NCI-H82 treated with DMSO at 0.1 percent for 48 hours (cell line): ENCODE data around the gene RAB11FIP3.
"Not testable (repeated sequence)": the region's sequence is repeated elsewhere in the genome, so short reads cannot be mapped to it uniquely, and the experiment has no call there.

Experiments used
- DNase-seq: peaks from one replicate; lab custom pipeline; 2025; ENCODE audit not compliant: unreplicated experiment; lab: John Stamatoyannopoulos, UW

Gene RAB11FIP3

DNA sequence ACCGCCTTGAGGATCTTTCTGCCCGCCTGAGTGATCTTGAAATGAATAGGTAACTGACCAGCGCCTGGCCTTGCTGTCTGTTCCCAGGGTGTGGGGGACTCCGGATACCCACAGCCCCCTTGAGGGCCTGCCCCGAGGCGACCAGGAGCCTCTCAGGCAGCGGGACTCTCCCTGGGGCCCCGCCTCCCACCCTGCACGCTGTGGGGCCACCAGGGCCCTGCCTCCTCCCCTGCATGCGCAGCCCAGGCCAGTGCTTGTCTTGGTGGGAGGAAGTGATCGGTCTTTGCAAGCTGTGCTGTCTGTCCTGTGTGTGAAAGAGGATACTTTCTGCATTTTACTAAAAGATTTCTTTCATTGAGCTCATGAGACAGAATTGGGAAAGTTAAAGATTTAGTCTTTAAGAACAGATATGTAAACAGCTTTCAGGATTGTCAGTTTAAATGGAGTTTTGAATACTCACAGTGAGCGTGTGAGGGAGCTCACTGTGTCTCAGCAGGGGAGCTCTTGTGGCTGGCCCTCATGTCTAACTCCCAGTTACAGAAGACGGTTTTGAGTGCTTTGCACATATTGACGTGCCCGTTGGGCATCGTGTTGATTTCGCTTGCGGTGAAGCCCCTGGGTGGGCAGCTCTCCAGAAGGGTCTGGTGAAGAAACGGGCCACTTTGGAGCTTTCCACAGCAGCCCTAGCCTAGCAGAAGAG, 65.9 kb downstream of the RAB11FIP3 start:
- DNase-seq = no peak

DNA sequence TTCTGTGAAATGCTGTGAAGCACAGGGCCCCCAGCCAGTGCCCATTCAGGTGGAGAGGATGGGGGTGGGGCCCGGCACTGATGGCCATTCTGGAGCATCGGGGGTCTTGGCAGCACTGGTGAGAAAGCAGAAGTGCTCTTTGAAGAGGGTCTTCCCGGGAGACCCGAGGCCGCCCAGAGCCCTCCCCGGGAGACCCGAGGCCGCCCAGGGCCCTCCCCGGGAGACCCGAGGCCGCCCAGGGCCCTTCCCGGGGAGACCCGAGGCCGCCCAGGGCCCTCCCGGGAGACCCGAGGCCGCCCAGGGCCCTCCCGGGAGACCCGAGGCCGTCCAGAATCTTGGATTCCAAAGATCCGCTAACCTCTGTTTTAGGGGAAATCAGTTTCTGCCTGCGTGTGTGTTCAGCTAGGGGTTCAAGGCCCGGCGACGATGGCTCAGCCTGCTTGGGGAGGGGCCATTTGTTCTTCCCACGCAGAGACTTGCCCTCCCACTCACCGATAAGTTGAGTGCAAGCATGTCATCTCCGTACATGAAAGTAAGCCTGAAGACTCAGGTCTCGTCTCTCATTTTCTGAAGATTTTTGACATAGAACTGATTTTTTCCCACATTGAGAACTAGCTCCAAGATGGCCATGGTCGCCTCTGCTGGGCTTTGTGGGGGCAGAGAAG, 66.9 kb downstream of the RAB11FIP3 start:
- no peak for DNase-seq

DNA sequence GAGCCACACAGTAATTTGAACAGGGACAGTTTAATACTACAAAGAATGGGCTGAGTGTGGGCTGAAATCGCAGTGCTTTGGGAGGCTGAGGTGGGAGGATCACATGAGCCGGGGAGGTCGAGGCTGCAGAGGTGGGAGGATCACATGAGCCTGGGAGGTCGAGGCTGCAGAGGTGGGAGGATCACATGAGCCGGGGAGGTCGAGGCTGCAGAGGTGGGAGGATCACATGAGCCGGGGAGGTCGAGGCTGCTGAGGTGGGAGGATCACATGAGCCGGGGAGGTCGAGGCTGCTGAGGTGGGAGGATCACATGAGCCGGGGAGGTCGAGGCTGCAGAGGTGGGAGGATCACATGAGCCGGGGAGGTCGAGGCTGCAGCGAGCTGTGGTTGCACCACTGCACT, 69.2 kb downstream of the RAB11FIP3 start:
- DNase-seq = not testable (repeated sequence)

DNA sequence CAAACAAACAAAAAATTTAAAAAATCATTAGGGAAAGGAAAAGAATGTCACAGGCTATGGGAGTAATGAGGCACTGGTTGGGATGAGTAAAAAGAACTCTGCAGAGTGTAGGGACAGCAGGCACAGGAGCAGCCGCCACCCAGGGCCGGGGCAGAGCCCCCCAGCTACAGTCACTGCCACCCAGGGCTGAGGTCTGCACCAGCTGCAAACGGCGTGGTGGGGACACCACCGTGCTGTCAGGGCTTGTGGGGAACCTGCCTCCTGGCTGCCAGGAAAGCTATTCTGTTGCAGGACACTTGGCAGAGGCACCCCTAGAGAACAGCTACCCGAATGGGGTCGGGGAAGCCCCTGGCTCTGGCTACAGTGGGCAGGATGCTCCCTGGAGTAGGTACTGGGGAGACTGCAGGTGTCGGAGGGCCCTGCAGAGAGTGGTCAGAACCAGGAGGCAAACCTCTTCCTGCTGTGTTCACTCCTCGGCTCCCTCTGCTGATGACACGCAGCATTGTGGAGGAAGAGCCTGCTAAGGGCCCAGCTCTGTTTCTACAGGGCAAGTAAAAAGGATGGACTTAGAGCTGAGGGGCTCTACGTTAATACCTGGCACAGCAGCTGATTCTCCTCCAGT, 69.8 kb downstream of the RAB11FIP3 start:
- DNase-seq = peak; percentile 3

DNA sequence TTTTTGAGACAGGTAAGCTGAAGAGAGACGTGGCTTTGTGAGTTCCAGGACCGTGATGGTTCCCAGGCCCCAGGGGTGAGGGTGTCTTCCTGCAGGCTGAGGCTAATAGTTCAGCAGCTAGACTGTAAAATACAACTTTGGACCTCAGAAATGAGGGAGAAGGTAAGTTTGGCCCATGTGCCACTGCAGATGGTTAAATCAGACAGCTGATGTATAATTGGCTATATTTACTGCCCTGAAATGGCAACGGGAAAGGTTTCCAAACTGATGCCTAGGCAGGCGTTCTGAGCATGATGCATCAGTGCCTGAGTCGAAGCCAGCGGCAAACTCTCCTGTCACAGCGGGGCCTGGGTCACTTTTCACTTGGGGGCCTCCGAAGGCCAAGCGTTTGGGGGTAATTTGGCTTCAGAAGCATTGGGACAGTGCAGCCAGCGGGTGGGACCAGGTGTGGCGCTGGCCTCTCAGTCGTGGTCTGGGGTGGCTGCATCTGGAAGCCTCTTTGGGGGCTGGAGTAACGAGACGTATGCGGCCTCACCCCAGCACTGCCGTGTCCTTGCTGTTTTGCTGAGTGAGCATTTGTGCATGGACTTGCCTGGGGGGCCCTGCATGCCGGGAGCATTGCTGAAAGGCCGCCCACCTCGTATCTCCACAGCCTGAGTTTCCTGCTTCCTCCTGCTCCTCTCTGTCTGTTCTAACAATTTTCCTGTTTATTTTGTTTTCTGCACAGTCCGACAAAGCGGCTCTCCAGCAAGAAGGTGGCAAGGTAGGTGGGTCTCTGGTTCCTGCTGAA, 70.8 kb downstream of the RAB11FIP3 start:
- no peak for DNase-seq

DNA sequence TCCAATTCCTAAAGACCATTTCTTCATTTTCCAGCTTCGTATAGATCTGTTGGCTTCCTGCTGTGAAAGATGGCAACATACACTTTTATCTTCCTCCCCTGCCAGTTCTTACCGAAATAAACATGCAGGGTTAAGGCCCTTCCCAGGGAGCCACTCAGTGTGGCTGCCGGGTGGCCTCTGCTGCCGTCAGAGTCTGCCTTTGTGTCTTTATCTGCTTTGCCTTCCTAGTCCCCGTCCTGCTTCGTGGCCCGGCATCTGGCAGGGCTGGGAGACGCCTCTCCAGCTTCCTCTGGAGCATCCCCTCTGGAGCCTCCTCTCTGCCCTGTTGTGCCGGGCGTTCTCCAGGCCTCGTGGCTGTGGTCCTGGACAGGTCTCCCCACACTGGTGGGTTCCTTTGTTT, 71.8 kb downstream of the RAB11FIP3 start:
- no peak for DNase-seq

DNA sequence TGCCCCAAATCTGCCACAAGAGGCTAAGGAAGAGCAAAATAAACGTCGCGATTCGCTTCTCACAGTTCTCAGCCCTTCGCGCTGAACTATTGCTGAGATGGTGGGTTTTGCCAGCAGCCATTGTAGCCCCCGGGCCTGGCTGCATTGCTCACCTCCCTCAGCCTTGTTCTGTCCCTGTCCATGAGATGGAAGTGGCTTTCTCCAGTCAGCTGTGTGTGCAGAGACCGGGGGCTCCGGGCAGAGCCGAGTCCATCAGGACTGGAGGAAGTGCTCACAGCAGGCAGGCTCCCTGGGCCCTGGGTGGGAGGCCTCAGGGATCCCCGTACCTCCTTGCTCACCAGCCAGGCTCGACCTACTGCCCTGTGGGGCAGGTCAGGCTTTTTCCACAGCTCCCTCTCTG, 74.5 kb downstream of the RAB11FIP3 start:
- no peak for DNase-seq

DNA sequence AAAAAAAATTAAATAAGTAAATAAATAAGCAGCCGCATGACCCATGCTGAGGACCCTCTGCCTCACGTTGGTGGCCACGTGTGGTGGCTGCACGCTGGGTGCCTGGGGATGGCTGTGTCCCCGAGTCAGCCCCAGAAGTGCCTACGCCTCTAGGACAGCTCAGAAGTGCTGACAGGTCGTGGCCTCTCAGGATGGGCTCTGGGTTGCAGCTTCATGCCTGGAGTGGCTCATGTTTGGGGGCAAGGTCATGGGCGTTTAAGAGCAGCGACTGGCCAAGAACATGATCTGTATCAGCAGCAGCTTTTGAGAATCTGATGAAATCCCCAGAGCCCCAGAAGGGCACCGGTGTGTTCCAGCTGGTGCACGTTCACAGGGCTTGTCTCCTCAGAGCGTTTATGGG, 75.3 kb downstream of the RAB11FIP3 start:
- DNase-seq = no peak

DNA sequence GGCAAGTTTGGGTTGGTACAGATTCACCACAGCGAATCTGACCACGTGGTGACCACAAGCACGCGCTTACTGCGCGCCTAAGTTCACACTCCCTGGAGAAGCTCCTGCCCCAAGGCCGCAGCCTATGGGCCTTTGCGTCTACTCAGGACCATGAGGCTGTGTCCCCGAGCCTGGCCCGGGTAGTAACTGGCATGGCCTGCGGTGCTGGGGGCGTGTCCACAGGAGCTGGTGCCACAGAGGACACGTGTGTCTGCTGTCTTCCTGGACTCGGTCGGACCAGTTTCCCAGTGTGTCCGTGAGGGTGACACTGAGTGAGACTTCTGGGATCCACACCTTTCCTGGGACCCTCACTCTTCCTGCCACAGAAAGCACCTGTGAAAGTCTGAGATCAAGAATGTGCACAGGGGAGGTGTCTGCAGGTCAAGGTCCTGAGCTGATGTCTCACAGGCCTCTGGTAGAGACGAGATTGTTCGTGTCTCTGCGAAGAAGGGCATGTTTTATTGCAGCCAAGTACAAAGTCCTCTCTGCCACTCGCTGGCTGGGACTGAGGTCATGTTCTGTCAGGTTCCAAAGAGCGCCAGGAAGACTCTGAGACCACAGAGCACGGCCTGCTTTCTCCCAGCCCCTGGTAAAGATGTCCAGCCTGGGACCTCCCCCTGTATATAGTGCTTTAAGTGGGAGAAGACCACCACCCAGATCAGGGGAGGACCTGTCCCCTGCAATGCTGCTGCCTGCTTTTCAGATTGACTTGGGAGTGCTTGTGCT, 76.9 kb downstream of the RAB11FIP3 start:
- no peak for DNase-seq

DNA sequence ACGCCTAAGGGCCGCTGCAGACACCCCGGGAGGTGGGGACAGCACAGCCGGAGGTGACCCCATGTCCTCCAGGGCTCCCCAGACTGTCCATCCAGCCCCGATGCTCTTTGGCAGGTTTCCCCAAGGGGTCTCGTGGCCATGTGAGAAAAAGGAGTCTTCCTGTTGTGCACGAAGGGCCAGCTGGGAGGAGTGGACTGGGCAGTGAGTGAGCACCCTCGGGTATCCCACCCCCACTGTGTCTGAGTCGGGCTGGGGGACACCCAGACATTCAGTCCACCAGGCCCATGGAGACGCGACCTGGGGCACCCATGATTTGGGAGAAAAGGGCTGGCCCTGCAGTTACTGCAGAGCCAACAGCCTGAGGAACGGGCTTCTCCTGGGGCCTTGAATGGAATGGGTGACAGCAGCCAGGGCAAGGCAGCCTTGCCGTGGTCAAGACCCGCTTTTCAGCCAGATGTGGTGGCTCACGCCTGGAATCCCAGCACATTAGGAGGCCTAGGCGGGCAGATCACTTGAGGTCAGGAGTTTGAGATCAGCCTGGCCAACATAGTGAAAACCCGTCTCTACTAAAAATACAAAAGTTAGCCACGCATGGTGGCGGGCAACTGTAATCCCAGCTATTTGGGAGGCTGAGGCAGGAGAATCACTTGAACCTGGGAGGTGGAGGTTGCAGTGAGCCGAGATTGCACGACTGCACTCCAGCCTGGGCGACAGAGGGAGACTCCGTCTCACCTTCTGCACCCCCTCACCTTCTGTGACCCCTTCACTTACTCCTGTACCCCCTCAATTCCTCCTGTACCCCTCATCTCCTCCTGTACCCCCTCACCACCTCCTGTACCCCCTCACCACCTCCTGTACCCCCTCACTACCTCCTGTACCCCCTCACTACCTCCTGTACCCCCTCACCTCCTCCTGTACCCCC, 78.0 kb downstream of the RAB11FIP3 start:
- no peak for DNase-seq

DNA sequence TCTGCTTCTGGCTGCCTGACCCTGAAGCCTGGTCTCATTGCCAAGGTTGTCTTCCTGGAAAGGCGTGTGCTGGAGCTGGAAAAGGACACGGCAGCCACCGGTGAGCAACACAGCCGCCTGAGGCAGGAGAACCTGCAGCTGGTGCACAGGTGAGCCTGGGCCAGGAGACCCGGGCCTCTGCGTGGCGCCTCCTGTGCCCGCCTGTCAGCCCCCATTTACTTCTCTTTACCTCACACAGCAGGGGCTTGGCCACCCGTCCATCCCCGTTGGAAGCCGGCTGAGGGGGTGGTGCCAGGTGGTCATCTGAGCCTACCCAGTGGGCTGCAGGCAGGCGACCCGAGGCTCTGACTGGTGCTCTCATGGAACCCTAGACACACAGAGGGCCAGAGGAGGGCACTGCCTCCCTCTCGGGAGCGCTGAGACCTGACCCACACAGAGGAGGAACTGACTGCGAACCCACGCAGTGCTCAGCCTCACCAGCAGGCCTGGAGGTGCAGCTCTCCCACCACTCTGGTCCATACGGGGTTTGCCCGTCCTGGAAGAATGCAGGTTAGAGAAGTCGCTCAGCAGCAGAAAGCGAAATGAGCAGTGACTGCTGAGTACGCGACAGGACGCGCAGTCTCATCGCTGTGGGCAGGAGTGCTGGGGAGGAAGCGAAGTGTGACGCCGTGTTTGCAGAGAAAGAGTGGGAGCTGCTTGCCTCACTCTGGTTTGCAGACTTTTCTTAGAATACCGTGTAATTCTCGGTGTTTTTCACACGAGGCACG, 80.2 kb downstream of the RAB11FIP3 start:
- DNase-seq = no peak

DNA sequence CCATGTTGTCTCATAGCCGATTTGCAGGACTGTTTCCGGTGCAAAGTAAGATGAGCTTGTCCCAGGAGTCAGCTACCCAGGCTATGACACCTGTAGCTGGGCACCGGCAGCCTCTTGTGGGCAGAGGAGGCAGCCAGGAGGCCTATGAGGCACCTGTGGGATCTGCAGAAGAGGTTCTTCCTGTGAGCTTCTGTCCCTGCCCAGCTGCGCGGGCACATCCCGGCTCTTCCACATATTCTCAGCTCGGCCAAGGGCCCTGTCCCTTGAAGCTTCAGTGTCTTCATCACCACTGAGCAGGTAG, 80.7 kb downstream of the RAB11FIP3 start:
- no peak for DNase-seq

DNA sequence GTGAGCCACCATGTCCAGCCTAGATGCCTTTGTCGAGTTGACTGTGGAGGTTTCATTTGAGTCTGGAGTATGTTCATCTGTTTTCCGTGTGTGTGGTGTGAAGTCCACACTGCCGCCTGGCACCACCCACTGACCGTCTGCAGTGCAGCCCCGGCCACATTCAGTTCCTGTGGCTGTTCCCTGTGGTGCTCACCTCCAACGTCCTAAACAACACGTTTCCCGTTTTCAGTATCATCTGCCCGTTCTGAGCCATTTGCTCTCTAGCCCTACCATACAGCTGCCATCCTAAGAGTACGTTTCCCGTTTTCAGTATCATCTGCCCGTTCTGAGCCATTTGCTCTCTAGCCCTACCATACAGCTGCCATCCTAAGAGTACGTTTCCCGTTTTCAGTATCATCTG, 82.1 kb downstream of the RAB11FIP3 start:
- not testable (repeated sequence) for DNase-seq

DNA sequence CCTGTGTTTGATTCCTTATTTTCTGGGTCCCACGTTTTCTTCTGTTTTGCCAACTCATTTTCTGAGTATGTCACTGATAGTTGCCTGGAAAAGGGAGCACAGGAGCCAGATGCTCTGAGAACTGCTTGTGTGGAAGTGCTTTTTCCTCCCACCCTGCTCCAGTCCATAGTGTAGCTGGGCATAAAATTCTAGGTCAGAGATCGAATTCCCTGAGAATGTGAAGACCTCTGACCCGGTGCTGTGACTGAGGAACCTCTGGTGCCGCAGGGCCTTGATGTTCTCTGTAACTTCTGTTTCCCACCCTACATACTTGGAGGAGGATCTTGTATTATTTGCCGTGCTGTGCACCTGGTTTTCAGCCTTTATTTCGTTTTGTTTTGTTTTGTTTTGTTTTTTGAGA, 82.5 kb downstream of the RAB11FIP3 start:
- no peak for DNase-seq

DNA sequence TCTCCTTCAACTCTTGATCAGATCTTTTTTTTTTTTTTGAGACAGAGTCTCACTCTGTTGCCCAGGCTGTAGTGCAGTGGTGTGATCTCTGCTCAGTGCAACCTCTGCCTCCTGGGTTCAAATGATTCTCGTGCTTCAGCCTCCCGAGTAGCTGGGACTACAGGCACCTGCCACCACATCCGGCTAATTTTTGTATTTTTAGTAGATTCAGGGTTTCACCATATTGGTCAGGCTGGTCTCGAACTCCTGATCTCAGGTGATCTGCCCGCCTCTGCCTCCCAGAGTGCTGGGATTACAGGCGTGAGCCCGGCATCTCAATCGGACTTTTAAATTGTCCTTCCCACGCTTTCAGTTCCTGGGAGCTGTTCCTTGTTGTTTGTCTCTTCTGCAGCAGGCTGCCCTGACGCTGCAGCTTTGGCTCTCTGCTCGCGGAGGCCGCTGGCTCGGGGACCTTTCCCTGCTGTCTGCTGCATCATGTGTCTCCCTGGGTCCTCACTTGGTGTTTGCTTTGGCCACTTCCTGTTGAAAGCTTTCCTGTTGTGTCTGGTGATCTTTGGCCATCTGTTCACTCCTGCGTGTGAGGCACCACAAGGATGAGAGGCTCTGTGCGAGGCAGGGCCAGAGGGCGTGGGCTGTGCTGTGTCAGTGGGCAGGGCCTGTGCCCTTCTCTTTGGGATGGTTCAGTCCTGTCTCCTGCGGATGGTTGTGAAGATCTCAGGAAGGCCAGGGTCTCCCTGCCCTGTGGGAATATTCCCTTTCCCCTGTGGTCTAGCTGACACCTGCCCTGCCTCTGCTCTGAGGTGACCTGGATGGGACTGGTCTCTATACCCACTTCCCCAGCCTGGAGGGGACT, 83.7 kb downstream of the RAB11FIP3 start:
- DNase-seq = peak; percentile 35

DNA sequence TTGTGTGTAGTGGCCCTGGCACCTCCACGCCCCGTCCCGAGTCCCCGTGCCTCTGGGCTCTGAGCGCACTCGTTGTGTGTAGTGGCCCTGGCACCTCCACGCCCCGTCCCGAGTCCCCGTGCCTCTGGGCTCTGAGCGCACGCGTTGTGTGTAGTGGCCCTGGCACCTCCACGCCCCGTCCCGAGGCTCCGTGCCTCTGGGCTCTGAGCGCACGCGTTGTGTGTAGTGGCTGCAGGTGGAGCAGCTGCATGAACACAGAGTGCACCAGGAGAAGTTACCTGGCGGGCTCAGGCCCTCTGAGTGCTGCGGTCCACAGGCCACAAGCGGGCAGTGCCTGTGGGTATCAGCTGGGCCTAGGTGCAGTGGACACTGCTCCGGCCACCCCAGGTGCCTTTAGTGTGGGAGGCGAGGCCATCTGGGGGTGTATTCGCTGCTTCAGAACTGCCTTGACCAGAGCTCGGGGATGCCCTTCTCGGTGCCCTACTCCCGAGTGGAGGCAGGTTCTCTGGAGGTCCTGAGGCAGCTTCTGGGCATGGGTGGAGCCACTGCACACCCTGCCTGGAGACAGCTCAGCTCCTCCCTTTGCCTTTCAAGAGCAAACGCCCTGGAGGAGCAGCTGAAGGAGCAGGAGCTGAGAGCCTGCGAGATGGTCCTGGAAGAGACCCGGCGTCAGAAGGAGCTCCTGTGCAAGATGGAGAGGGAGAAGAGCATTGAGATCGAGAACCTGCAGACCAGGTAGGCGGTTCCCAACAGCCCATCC, 84.8 kb downstream of the RAB11FIP3 start:
- DNase-seq = no peak

DNA sequence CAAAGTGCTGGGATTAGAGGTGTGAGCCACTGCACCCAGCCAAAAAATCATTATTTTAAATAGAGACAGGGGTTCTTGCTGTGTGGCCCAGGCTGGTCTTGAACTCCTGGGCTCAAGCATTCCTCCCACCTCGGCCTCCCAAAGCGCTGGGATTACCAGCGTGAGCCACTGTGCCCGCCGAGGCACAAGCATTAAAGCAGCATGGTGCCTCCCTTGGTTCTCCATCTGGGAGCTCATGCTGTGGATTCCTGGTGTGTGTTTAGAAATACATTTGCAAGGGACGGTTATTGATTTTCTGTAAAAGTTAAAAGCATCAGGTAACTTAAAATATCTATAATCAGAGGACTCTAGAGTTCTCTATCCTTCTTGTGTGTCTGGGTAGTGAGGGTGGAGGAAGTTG, 87.4 kb downstream of the RAB11FIP3 start:
- no peak for DNase-seq

DNA sequence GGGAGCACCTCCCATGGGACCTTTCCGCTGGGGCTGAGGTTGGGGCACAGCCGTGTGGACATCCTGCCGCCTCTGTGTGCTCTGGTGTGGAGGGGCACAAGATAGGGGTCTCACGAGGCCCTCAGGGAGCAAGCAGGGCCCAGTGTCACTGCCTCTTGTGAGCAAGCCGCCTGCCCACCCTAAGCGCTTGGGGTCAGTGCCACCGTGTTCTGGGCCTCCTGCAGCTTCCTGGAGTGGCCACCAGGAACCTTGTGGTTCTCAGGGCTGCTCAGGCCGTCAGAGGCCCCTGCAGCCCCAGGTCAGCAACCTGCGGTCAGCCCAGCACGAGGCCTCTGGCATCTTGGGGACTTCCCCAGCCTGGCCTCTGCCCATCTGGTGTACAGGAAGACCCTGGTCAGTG, 88.5 kb downstream of the RAB11FIP3 start:
- DNase-seq = no peak
